ENCODE results near the gene TMEM208. TPM values are rescaled to one million over a fixed set of nuclear protein-coding genes. Genes with fewer than 3 reads are reported as not detected.

Gene TMEM208
- 16.5 TPM for total RNA-seq

GRCh38 chr16:67226804-67227566 lies at the start of gene TMEM208:
Gene TMEM208 (plus strand): TSS chr16:67227130. CDS start chr16:67227219, 89 bp downstream.

GRCh38 chr16:67183627-67184452 lies 43.1 kb upstream of the TMEM208 start, which contains the start of gene MATCAP1:
Gene MATCAP1 (minus strand): TSS chr16:67183963. CDS start chr16:67180610, 3,353 bp downstream.

DNA sequence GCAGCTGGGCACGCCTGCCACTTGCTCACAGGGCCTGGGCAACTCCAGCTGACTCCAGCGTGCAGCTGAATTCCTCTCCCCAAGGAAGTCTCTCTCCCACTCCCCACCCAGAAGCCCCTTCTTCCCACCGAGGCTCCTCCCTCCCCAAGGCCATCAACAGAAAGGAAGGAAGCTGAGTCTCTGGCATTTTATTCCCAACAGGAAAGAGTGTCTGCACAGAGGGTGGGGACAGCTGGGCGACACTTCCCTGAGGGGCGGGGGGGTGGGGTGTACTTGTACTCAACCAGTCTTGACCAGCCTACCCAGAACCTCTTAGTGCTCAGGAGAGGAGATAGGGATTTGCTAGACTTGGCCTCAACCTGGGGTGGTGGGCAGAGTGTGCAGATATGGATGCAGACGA lies 36.9 kb upstream of the TMEM208 start, which contains the start of gene EXOC3L1:
Gene EXOC3L1 (minus strand): TSS at position 96 of the 400 bp plus-strand sequence. CDS start 460 bp downstream, outside the sequence.

GRCh38 chr16:67191995-67192681 lies 34.8 kb upstream of the TMEM208 start, which contains the start of gene E2F4:
Gene E2F4 (plus strand): TSS chr16:67192155. CDS start chr16:67192228, 73 bp downstream.

DNA sequence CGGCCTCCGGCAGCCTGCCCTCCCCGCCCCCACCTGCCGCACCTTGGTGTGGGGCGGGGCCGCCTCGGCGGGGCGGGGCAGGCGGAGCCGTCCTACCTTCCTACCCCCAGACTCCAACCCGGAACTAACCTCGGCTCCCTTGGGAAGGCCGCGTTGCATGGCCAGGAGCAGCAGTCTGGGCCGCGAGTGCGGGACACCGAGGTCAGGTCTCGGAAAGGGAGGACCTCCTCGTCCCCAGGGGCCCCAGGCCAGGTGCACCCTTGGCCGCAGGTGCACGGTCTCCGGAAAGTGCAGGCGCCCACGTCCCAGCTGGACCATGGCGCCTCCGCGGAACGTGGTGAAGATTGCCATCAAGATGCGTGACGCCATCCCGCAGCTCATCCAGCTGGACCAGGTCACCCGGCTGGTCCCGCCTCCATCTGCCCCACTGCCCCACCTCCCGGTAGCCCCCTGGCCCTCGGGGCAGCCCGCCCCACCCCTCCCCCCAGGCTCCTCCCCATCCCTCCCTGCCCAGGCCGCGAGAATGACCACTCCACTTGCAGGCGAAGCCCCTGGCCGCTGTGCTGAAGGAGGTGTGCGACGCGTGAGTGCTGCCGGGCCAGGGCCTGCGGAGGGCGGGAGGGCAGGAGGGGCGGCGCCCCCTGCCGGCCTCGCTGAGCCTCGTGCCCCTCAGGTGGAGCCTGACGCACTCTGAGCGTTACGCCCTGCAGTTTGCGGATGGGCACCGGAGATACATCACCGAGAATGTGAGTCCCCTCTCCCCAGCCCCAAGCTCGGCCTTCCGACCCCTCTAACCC lies 27.7 kb upstream of the TMEM208 start, which contains the start of gene ELMO3:
Gene ELMO3 (plus strand): TSS at position 121 of the 797 bp plus-strand sequence. CDS start 196 bp downstream, at position 317.

GRCh38 chr16:67247192-67248072 lies 20.5 kb downstream of the TMEM208 start, which contains the start of gene FHOD1:
Gene FHOD1 (minus strand): TSS chr16:67247481. CDS start chr16:67247410, 71 bp downstream.

DNA sequence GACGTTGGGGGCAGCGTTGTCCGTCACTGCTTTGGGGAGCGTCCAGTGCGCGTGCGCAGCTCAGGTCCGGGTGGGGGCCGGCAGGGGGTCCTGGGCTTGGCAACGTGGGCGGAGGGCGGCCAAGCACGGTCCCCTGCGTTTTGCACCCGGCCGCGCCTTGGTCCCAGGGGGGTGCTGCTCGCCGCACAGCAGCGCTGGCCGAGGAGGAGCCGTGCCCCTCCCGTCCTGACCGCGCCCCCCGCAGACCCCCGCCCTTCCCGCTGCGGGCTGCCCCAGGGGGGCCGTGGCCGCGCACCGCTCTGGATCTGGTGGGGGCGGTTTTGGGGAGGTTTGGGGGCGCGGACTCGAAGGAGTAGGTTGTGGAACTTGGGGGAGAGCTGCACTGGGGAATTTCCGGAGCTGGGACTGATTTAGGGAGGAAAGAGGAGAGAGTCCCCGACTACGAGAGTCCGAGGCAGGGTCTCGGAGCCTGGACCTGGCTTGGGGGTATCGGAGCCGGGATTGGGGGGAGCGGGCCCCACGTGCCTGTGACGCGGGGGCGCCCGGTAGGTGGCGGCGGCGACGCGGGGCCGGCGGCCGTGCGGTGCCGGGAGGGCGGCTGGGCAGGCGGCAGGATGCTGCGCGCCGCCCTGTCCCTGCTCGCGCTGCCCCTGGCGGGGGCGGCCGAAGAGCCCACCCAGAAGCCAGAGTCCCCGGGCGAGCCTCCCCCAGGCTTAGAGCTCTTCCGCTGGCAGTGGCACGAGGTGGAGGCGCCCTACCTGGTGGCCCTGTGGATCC lies 21.7 kb downstream of the TMEM208 start, which contains the start of gene SLC9A5:
Gene SLC9A5 (plus strand): TSS at position 579 of the 777 bp plus-strand sequence. CDS start 36 bp downstream, at position 615.

Small RNA genes lying within 50 kb of the gene (small RNA-seq; reads per million reads assigned to genes)
- 9.1 reads per million, percentile 95 among the genes with 10 or more reads in this experiment for gene MIR328 (ENCODE audit: low replicate concordance)

Other genes starting within 250 kb of the TMEM208 start
- 6.5 TPM for gene CES4A, start 238.5 kb upstream of the TMEM208 start, total RNA-seq
- gene CBFB, start 198.0 kb upstream of the TMEM208 start, total RNA-seq, result 69.7 TPM
- 26.0 TPM for gene PHAF1, start 117.2 kb upstream of the TMEM208 start, total RNA-seq
- gene B3GNT9, start 76.1 kb upstream of the TMEM208 start, total RNA-seq, result 21.1 TPM
- gene TRADD, start 67.2 kb upstream of the TMEM208 start, total RNA-seq, result 9.1 TPM
- 4.6 TPM for gene FBXL8, start 67.2 kb upstream of the TMEM208 start, total RNA-seq
- gene HSF4, start 62.4 kb upstream of the TMEM208 start, total RNA-seq, result 5.6 TPM
- 9.5 TPM for gene NOL3, start 56.6 kb upstream of the TMEM208 start, total RNA-seq
- gene MATCAP1, start 43.2 kb upstream of the TMEM208 start, total RNA-seq, result 50.2 TPM
- 11.6 TPM for gene EXOC3L1, start 37.0 kb upstream of the TMEM208 start, total RNA-seq
- gene E2F4, start 35.0 kb upstream of the TMEM208 start, total RNA-seq, result 42.3 TPM
- gene ELMO3, start 28.0 kb upstream of the TMEM208 start, total RNA-seq, result 6.3 TPM
- gene FHOD1, start 20.4 kb downstream of the TMEM208 start, total RNA-seq, result 29.9 TPM
- gene SLC9A5, start 21.8 kb downstream of the TMEM208 start, total RNA-seq, result 3.6 TPM
- 41.7 TPM for gene PLEKHG4, start 52.4 kb downstream of the TMEM208 start, total RNA-seq
- 0.47 TPM for gene KCTD19, start 99.6 kb downstream of the TMEM208 start, total RNA-seq
- 4.9 TPM for gene LRRC36, start 99.7 kb downstream of the TMEM208 start, total RNA-seq
- gene TPPP3, start 166.4 kb downstream of the TMEM208 start, total RNA-seq, result 38.6 TPM
- 14.5 TPM for gene ZDHHC1, start 189.3 kb downstream of the TMEM208 start, total RNA-seq
- gene HSD11B2, start 204.0 kb downstream of the TMEM208 start, total RNA-seq, result 198 TPM

All from metanephros (tissue), 2 donors.